Suppressor macrophage treated with lipopolysaccharide for 4 hours (primary cell): Measurements from ENCODE around the gene CFAP53.

ENCODE experiments used
- DNase-seq: peaks from one replicate; pipeline ENCODE4 v3.0.0-alpha.2; 2020

CFAP53 gene

DNA sequence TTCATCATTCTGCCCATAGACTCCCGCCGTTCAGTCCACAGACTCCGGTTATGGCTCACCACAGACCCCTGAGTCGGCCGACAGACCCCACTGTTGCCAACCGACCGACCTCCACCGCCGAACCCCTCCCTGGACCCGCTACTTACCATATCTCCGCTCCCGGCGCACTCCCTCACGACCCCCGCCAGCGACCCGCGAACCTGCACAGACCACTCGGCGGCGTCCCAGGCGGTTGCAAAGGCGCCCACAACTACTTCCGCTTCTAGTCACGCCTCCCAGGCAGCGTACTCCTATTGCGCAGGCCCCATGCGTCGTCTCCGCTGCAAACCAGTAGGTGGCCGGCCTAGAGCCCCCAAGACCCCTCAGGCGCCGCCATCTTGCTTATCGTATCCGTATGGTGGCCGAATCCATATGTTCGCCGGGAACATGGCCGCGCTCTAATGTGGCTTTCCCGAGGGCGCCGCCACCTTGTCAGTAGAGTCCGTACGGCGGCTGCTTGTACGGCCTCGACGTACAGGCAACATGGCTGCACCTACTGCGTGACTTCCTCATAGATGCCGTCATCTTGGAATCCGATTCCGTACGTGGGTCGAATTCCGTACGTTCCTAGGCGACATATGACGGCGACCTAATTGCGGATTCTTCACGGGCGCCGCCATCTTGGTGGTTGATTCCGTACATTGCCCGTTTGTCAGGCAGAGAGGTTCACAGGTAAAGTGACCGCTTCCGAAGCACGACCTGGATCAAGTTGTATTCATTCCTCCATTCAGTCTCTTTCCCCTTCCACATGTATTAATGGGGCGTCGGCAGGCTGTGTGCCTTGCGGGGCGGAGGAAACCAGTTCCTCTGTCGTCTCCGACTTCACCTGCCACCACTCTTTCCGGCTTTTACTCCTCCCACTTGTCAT, 21.4 kb upstream of the CFAP53 start, which contains the start of gene CXXC1:
Gene CXXC1, minus strand, starts transcription at position 252 of the 907 bp plus-strand sequence. Its CDS starts 103 bp downstream, at position 149.
- DNase-seq = peak; percentile 99

DNA sequence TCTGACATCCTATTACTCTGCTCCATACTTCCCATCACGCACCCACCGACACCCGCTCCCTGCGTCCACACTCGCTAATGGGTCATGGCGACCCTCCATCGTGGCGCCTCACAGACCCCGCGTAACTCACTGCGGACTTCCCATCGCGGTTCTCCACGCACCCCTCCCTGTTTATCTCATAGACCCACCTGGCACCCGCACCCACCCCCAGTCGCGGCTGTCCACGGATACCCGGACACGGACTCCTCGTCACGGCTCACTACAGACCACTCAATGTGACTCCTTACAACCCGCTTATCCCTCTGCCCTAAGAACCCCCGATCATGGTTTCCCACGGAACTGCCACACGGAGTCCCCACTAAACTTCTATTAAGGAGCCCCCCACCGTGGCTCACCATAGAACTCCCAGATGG, 20.7 kb upstream of the CFAP53 start:
- DNase-seq = peak; percentile 7

DNA sequence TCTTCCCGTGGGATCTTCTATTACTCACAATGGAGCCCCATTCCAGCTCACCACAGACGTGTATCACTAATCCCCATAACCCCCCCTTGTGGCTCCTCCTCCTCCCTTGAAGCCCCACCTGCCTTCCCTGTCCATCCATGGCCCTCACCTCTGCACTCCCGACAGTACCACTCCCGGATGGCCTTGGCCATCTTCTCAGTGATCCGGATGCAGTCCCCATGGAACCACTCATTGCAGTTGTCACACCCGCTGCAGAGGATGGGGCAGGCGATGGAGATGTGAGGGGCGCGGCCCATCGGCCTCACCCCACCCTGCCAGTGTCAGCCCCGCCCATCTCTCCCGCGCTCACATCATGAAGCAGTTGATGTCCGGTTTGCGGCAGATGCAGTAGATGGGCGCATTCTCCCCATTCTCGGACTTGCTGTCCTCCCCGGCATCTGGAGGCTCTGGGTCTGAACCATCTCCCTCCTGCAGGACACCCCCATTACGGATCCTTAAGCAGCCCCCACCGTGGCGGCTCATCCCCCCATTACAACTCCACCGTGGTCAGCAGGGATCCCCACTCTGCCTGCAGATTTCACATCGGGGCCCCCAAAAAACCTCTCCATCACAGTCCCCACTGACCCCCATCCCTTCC, 20.2 kb upstream of the CFAP53 start:
- peak; percentile 15 for DNase-seq

DNA sequence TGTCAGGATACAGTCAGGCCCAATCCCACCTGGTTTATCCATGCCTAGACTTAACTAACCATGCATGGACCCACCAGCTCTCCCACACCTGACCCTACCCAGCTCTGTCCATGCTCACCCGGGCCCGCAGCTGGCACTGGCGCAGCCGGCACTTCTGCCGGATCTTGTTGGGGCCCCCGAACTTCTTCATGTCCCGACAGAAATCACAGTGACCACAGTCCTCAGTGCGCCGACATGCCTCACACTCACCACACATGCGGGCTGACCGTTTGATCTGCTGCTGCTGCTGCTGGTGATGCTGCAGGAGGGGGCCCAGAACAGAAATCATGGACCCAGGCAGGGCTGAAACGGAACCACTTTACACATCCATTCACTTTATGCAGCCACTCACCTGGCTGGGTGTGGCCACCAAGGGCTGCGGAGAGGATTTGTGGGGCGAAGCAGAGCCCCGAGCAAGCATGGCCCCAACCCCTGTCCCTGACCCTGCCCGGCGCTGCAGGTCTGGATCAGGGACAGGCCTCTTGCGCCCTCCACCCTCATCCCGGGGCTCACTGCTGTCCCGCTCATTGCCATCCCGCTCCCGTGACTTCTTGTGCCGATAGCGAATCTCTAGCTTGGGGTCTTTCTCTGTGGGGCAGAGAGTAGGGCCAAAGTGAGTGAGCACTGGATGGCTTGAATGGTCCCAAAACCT, 19.5 kb upstream of the CFAP53 start:
- DNase-seq = no peak

DNA sequence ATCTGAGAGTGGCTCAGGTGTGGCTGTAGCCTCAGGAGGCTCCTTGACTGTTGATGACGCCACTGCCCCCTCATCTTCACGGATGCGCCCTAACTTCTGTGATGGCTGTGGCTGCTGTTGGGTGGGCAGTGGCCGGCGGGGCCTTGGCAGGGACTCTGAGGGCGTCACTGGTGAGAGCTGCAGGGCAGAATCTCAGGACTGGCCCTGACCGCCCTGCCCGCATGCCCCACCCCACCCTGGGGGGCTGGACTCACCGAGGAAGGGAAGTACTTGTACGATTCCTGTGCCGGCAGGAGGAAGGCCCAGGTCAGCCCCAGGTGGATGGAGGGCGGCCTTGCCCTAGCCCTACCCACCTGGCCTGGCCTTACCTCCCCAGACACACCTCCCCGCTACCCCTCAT, 18.8 kb upstream of the CFAP53 start:
- no peak for DNase-seq

DNA sequence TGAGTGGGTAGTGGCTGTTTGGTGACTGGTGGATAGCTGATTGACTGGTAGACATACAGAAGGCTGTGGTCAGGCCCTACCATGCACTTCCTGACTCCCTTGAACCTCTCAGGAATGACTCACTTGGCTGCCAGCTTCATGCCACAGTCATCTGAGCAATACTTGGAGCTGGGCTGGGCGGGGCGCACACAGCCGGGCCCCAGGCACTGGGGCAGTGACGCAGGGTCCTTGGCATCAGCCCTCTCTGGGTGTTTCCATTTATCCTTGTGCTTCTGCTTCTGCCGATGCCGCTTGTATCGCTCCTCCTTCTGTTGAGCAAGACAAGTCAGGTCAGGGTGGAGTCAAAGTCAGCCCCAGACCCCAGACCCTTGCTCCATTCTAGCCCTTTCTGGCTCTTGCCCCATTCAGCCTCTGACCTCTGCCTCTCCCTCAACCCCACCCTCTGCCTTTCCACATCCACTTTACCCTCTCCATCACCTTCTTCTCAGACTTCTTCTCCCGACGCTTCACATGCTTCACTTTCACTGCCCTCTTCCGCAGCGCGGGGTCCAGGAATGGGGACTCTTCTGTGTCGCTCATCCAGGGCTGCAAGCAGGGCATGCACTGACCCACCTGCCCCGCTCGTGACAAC, 18.1 kb upstream of the CFAP53 start:
- DNase-seq = peak; percentile 71

DNA sequence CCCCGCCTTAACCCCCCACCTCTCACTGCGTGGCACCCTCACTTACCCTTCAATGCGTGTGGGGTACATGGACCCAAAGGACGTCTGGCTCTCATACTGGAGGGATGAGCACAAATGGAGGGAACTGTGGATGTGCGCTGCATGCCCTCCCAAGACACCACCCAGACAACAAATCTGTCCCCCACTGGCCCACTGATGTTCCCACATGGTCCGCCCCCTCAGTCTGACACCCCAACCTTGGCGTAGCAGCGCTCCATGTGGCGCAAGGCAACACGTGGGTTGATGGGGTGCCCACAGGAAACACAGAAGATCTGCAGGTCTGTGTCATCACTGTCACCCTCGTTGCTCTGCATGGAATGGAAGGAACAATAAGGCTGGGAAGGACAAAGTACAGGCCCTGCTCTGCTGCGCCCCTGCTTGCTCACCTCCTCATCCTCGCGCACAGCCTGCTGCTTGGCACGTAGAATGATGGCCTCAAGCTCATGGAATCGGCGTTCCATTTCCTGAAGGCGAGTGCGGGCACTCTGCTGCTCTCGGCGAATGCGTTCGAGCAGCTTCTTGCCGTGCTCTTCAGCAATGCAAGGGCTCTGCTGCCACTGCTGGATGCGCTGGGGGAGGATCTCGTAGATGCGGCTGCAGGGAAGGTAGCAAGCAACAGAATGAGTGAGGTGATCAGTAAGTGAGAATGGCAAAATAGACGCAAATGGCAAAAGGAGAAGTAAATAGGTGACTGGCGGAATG, 17.3 kb upstream of the CFAP53 start:
- no peak for DNase-seq

DNA sequence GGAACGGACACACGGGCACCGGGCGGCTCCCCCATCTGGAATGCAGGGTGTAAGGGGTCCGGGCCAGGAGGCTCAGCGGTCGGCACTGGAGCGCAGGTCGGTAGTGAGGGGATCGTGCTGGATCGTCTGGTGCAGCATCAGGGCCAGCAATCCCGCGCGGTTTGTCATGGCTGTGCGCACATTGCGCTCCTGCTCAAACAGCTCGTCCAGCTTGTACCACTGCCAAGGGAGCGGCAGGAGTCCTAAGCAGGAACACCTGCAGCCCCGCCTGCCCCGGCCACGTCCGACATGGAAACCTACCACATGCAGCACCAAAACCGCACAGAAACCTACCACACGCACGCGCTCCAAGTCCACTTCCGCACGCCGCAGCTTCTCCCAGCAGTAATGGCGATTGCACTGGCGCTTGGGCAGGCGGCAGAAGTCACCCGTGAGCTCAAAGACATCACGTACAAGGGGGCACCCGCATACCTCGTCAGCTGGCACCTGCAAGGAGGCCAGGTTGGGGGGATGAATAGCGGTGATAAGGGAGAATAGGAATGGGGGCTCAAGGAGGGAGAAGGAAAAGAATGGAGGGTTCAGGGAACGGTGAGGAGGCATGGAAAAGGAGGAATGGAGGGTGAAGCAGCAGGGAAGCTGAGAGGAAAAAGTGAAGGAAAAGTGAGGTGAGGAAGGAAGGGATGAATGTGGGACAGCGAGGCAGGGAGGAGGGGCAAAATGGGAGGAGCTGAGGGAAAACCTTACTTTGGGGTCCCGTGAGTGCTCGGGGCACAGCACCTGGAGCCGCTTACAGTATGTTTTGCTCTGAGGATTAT, 16.4 kb upstream of the CFAP53 start:
- no peak for DNase-seq

DNA sequence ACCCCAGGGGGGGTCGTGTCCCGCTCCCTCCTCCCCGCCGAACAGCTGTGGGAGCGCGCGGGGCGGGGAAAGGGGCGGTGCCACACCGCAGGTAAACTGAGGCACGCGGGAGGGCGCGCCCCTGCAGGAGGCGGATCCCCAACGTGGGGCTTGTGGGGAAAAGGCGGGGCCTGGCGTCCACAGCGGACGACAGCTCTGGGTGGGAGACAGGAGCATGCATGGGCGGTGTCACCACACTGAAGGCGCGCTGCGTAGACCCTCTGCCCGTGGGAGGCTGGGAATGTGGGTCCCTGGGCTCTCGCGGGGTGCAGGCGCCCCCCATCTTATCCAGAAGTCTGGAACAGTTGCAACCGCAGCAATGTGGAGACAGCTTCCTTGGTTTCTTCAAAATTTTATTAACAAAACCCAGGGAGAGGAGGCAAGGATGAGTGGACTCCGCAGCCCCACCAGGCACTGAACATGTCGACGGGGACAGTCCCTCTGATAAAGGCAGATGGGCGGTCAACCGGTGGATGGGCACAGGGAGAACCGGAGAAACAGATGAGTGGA, 15.8 kb upstream of the CFAP53 start:
- DNase-seq = no peak

DNA sequence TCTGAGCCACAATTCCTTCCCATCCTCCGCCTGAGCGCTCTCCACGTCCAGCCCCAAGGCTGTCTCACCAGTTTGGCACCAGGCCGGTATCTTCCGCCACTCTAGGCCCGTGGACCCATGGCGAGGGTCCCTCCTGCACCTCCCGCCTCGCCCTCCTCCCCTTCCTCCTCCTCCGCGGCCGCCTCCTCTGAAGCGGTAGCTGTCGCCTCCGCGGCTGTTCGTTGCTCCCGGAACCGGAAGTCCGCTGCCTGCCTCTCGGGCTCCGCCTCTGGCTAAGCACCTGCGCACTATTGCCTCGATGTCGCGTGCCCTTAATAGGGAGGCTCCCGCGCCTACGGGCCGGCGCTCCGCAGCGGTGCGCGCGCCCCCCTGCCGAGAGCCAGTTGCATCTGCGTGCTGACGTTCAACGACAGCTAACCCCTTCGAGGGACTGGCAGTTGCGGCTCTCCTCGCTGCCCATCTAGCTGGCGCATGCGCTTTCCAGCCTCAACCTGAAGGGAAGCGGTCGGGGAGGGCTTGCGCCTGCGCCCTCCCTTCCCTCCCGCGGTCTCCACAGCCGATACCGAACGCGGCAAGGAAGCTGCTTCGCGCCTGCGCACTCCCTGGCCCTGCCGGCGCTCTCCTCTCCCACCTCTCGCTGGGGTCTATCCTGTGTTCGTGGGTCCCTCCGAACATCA, 15.1 kb upstream of the CFAP53 start, which contains the start of gene MBD1:
Gene MBD1, minus strand, starts transcription at position 229 of the 677 bp plus-strand sequence. CDS start 1,531 bp downstream, outside the sequence.
- DNase-seq = peak; percentile 99

DNA sequence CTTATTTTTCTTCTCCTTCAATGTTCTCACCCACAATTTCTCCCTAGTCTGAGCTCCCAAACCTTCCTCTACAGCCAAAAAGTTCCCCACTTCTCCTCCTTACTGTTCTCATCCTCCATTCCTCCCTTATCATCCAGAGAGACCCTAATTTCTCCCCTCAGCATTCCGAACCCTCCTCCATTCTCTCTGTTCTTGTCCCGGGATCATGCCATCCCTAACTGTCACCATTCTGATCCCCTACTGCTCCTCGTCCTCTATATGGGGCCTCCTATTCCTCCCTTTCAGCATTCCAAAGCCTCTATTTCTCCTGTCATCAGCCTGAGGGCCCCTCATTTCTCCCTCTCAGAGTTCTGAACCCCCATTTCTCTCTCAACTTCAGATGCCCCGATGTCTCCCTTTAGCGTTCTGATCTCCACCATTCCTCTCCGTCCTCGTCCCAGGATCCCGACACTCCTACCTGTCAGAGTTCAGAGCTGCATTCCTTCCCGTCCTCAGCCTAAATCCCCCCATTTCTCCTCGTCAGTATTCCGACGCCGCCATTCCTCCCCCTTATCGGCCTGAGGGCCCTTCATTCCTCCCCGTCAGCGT, 14.5 kb upstream of the CFAP53 start:
- no peak for DNase-seq

DNA sequence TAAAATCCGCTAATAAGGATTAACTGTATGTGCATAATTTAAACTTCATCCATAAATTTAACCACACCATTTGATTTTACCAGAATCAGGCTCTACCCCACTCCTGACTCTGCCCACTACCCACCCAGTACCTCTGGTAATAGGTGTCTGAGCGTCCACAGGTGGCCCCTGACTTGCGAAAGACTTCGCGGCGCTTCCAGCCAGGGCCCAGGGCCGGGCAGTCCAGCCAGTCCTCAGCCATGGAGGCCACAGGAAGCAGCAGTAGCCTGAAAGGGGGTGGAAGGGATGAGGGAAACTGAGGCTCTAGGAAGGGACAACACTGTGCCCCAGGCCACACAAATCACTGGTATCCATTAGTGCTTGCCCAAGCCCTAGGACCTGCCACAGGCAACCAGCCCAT, 13.5 kb upstream of the CFAP53 start:
- DNase-seq = no peak

DNA sequence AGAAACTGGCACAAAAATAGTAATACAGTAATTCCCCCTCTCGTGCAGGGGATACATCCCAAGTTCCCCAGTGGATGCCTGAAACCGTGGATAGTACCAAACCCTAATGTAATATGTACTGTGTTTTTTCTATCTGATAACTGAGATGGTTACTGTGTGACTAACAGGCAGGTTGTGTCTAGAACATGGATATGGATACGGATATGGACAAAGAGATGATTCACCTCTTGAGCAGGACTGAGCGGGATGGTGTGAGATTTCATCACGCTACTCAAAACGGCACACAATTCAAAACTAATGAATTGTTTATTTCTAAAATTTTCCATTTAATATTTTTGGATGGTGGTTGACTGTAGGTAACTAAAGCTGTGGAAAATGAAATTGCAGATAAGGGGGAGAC, 11.6 kb upstream of the CFAP53 start:
- DNase-seq = no peak

DNA sequence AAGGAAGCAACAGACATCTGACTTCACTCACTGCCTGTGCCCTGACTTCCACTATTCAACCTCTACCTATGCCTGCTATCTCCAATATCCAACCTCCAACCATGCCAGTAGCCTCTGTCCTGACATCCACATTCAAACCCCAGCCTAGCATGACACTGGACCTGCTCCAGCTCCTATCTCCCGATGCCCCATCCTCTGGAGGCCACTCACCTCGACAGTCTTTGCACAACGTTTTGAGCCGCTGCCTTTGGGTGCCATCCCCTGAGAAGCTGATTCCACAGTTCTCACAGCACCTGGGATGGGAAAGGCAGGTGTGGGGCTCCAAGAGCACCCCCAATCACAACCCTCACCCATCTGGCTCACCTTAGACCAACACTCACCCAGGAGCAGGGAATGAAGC, 10.2 kb upstream of the CFAP53 start:
- no peak for DNase-seq

DNA sequence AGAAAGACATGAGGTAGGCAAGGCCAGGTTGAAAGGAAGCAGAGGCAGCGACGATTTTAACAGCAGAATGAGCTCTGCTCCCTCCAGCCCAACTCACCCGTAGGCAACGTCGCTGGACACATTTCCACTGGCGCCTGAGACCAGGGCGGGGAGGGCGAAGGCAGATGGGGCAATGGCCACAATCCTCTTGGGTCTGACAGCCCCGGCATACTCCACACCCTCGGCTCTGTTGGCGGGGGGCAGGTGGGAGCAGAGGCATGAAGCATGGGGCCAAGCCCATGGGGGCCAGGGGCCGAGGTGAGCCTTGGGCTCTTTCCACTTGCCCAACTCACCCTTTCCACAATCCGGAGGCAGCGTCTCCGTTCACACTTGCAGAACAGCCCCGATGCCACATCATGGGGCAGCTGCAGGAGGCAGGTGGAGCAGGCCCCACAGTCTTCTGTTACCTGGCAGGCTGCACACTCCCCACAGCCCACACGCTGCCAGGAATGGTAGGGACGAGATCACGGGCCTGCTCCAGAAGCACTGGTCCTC, 9.3 kb upstream of the CFAP53 start:
- no peak for DNase-seq

DNA sequence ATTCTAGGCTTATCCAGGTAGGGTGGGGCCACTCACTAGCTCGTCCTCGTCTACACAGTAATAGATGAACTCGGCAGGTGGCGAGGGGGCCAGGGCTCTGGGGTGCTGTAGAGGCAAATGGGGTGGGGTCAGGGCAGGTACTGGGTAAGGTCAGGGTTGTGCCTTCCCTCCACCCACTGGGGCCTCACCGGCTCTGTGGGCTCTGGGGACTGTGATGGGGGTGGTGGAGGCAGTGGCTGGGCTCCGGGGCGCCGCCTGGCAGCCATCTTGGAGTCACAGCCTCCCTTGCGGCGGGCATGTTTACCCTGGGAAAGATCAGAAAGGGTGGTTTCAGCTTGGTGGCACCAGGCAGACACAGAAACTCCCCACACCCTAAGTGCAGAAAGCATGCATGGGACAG, 8.6 kb upstream of the CFAP53 start:
- DNase-seq = no peak

DNA sequence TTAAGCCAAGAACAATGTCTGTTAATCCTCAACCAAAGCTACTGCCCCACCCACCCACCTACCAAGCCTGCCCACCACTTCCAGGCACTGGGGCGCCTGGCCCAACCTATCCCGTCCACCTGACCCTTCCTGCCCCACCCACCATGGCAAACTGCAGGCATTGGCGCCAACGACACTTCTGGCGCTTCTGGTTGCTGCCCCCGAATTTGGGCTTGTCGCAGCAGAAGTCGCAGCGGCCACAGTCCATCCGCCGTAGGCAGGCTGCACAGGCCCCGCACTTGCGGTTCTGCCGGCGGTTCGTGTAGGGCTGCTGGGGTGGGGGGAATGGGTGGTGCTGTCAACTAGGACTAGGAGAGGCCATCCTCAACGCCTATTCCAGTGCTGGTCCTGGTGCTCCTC, 7.7 kb upstream of the CFAP53 start:
- DNase-seq = no peak

DNA sequence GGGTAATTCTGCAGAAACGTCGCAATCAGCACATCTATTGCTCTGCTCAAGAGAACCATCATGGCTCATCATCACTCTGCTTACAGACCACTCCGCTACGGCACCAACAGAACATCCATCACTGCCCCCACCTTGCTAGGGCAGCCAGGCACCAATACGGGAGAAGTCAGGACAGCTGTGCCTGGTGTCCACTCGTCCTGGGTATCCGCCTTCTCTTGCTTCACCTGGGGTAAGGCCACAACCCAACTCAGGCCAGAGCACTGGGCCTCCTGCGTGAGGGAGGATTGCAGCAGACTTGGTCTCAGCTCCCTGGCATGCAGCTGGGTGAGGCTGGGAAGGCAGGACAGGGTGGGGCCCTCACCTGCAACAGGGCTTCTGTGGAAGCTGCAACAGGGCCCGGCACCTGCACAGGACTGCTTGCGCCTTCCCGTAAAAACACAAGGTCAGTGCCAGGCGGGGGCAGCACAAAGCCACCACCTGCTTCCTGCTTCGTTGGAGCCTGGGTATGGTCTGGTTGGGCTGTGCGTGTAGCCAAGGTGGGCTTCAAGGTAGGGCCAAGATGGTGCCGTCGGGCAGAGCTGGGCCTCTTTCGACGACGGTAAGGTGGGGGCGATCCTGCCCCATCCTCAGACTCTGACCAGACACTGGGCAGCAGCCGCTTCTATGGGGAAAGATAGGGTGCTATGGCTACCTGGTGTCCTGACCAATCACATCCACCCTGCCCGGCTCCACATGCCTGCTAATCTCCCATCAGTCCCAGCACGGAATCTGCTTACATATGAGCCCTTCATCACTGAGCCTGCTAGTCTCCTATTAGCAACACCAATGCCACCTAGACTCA, 7.1 kb upstream of the CFAP53 start:
- no peak for DNase-seq

DNA sequence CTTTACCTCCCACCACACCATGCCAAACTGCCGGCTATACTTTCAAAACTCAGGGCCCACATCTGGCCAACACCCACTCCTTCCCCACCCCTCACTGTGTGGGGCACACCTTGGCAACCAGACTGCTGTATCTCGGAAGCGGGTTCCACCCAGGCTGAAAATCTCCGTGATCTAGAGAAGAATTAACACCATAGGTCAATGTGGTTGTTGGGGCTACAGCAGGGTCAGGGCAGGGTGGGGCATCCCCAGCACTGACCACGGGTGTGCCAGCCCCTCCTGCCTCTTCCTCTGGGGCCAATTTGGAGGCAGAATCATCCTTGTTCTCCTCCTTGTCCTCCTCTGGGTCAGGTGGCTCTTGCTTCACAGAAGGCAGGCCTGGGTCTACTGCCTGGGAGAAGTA, 6.3 kb upstream of the CFAP53 start:
- DNase-seq = no peak
